GM13977 (cell line): ENCODE measurements around the gene GP1BB.

Experiments
- DNase-seq: peaks from one replicate; pipeline ENCODE4 v3.0.0; 2012; ENCODE audit warnings: low spot score
- in situ Hi-C: fragments of 300-500 bp; cut with MboI; formaldehyde crosslinking; loops from one replicate; pipeline ENCODE4 v1.12.0; 2022; ENCODE audit warnings: low sequenced_read_pairs, low pct_unique_long_range_greater_than_20kb, mixed read lengths, inconsistent platforms; ENCODE audit not compliant: unreplicated experiment
- TF ChIP-seq, protein P1 (sequence below): IDR thresholded peaks from 2 replicates; pipeline ENCODE4 v1.5.1; 2012; ENCODE audit warnings: mild to moderate bottlenecking, control low read depth; ENCODE audit not compliant: insufficient read depth; ENCODE audit errors: extremely low read depth, missing control alignments

Gene GP1BB

DNA sequence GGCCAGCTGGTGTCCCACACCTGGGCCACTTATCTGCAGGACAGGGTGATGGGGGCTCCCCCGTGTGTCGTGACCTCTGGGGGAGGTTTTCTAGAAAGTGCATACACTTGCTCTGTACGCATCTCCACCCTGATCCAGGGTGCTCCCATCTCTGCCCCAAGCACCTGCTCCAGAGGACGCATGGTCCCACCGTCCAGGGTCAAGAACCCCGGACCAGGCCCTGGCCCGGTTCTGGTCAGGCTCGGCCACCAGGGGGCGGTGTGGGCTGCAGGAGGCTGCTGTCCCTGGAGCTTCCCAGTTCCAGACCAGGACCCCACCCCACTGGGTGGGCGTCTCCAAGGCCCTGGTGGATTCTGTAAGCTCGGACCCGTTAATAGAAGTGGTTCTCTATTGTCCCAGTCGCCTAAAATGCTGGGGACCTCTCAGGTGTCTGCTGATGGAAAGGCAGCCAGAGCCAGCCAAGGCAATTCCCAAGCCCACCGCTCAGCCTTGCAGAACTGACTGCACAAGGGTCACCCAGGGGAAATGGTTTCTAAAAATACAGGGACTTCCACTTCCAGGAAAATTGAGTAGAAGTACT, 43.7 kb upstream of the GP1BB start:
- DNase-seq, result no peak
- TF ChIP-seq, protein P1, sequence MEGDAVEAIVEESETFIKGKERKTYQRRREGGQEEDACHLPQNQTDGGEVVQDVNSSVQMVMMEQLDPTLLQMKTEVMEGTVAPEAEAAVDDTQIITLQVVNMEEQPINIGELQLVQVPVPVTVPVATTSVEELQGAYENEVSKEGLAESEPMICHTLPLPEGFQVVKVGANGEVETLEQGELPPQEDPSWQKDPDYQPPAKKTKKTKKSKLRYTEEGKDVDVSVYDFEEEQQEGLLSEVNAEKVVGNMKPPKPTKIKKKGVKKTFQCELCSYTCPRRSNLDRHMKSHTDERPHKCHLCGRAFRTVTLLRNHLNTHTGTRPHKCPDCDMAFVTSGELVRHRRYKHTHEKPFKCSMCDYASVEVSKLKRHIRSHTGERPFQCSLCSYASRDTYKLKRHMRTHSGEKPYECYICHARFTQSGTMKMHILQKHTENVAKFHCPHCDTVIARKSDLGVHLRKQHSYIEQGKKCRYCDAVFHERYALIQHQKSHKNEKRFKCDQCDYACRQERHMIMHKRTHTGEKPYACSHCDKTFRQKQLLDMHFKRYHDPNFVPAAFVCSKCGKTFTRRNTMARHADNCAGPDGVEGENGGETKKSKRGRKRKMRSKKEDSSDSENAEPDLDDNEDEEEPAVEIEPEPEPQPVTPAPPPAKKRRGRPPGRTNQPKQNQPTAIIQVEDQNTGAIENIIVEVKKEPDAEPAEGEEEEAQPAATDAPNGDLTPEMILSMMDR, result peak; percentile 67
- in situ Hi-C loops, result no loop called here

DNA sequence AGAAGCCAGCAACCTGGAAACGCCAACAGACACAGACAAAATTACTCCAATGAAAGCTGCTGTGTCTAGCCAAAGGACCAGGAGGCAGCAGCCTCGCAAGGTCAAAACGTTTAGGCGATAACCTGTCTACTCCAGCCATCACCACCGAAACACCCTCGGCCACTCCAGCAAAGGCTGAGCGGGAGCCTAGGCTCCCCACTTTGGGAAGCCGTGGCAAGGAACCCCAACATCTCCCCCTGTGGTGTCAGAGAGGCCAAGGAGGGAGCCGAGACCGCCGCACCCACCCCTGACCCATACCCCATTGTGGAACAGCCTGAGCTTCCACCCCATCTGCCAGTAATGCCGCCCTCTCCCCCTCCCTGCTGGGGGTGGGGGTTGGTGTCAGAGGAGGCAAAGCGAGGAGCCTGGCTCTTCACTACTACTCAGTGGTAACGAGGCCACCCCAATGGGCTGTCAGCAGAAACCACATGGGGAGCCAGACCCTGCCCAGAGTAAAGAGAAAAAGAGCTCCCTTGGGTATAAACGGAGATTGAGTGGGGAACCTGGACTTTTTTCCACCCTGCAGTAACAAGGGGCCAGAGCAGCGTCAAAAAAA, 43.0 kb upstream of the GP1BB start:
- in situ Hi-C loops, result no loop called here
- TF ChIP-seq, protein P1, result no peak
- no peak for DNase-seq

DNA sequence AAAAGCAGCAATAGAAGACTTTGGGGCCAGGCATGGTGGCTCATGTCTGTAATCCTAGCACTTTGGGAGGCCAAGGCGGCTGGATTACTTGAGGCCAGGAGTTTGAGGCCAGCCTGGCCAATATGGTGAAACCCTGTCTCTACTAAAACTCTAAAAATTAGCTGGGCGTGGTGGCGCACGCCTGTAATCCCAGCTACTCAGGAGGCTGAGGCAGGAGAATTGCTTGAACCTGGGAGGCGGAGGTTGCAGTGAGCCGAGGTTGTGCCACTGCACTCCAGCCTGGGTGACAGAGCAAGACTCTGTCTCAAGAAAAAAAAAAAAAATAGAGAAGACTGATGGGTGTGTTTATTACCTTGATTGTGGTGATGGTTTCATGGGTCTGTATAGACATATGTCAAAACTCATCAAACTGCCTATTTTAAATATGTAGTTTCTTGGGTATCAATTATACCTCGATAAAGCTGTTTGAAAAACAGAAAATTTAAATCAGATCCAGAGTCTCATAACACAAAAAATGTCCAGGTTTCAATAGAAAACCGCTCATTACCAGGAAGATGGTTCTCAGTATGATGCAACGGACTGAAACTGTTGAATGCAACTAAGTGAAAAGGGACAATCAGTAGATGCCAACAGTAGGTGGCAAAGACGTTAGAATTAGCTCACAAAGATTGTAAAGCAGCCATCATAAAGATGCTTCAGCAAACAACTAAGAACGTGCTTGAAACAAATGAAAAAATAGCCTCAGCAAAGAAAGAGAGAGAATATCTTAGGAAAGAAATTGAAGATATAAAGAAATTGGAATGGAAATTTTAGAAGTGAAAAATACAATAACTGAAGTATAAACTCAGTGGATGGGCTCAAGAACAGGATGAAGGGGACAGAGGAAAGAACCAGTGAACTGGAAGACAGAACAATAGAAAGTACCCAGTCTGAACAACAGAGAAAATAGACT, 42.2 kb upstream of the GP1BB start:
- DNase-seq, result no peak
- TF ChIP-seq, protein P1, result no peak
- in situ Hi-C loops, result no loop called here

DNA sequence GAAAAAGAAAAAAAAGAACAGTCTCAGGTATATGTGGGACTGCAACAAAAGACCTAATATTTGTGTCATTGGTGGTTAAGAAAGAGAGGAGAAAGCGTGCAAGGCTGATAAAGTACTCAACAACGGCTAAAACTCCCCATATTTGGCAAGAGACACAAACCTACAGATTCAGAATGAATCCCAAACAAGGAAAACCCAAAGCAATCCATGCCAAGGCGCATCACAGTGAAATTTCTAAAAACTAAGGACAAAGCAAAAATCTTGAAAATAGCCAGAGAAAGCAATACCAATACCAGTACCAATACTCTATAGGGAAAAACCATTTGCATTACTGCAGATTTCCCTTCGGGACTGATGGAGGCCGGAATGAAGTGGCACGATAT, 41.5 kb upstream of the GP1BB start:
- DNase-seq, result no peak
- in situ Hi-C loops, result no loop called here
- TF ChIP-seq, protein P1, result no peak

DNA sequence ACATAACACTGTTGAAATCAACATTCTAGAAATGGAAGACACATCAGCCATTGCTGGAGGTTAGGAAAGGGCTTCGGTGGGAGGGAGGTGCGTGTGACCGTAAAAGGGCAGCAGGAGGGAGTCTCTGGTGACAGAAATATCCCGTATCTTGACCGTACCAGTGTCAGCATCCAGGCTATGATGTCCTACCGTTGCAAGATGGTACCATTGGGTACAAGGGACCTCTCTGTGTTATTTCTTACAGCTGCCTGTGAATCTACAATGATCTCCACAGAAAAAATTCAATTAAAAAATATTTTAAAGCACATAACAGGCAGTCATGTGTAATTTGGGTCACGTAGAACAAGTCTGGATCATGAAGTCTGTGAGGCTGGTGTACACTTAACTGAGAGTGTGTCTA, 36.4 kb upstream of the GP1BB start:
- TF ChIP-seq, protein P1, result no peak
- DNase-seq, result no peak
- in situ Hi-C loops, result no loop called here

DNA sequence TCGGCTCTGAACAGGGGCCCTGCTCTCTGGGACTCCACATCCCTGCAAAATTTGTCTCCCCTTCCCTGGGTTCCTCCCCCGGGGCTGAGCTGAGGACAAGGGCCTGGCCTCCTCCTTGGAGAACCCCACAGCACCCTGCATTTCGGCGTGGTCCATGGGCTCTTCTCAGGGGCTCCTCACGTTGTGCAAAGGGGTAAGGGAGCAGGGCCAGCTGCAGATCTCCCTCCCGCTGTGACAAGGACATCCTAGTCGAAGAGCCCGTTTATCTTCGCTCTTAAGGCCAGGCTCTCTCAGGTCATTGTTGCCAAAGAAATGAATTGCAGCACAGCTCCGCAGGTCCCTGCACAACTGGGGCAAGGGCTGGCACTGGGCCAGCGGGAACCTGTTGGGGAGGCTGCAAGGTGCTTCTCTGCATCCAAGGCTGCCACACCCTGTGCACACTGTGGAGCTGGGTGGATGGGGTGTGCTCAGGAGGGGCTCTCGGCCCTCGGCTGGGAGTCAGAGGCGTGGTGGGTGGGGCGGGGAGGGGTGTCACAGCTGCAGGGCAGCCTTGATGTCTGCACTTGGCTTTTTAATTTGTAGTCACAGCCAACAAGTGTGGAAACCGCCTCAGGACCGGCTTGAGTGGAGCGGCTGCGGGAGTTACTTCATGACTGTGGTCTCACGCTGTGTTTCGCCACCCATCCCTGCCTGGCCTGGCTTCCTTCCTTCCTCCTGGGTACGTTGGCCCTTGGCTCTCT, 35.6 kb upstream of the GP1BB start:
- in situ Hi-C loops, result no loop called here
- DNase-seq, result no peak
- TF ChIP-seq, protein P1, result no peak
